Measurements from ENCODE around the gene HKDC1. TPM values are rescaled to one million over a fixed set of nuclear protein-coding genes. Genes with fewer than 3 reads are reported as not detected.
"Not testable (repeated sequence)": the region's sequence is repeated elsewhere in the genome, so short reads cannot be mapped to it uniquely, and the experiment has no call there.

HKDC1 gene
- total and polyA plus RNA-seq, 2 donors (not counting 1 experiment from before 2014, with no cell fraction given), result 0.01 TPM; not detected in 1

DNA sequence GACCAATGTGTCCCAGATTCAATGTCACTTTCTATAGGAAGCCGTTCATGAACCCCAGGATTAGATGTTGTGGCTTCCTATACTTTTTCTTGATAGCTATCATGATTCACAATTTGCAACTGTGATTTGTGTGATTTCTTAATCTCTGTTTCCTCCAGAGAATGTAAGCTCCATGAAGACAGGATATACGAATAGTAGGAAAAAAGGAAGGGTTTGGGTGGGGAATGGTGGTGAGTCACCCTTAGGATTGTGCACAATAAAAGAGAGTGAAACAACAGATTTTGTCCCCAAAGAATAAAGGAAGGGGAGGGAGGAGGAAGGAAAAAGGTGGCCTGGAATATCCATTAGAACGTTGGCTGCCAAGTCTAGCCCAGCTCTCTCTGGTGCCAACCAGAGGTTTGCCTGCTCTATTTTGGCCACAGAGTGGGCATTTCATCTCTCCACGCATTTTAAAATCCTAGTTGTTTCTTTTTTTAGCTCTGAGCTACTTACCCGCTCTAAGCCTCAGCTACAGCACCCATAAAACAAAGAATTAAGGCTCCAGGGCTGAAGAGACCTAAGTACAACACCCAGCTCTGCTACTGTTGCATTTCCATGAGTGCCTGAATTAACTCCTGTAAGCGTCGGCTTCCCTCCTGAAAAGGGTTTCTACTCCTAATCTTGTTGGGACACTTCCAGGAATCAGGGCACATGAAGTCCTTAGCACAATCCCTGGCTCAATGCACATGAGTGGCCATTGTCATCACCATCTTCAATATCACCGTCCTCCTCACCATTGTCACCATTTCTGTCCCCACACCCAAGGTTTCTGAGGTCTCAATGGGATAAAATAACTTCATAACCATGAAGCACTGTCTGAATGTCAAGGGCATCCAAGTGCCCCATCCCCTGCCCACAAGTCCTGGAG, 61.6 kb downstream of the HKDC1 start:
- intact Hi-C loops (cut with micrococcal nuclease), result no loop called here
- Histone ChIP-seq H4K20me1 (ENCODE audit: control insufficient read depth, insufficient read depth, low read length, poor library complexity, severe bottlenecking) (no peaks in the 10 kb centered on the region), H3K9ac (ENCODE audit: low read length) (no peak overlapping the region), H3K27ac (ENCODE audit: low read length in 2 of 2) (no peak overlapping the region), H3K27me3 (replicated peaks in 1 of 4; ENCODE audit: control extremely low read depth in 1 of 4, control insufficient read depth in 3 of 4, insufficient read depth in 4 of 4, low read length in 3 of 4) (no peaks in the 10 kb centered on the region), H3K9me3 (ENCODE audit: control extremely low read depth in 1 of 3, control insufficient read depth in 2 of 3, insufficient read depth in 1 of 3, low read length in 2 of 3) (no peaks in the 10 kb centered on the region), H3K79me2 (ENCODE audit: control insufficient read depth, insufficient read depth, low read length) (no peaks in the 10 kb centered on the region), H3K4me3 (ENCODE audit: control extremely low read depth in 1 of 5, extremely low read depth in 1 of 5, insufficient read depth in 1 of 5, low read depth in 2 of 5, low read length in 4 of 5) (no peak overlapping the region), H3K4me2 (replicated peaks; ENCODE audit: low read depth, low read length, poor library complexity, severe bottlenecking) (no peak overlapping the region), H2AFZ (ENCODE audit: insufficient read depth, low read depth, low read length, poor library complexity, severe bottlenecking) (no peak overlapping the region), H3K4me1 (ENCODE audit: control insufficient read depth in 2 of 2, insufficient read depth in 2 of 2, low read length in 2 of 2) (peaks cover 16 to 23% of the 10 kb centered on the region in 2 donors), H3K36me3 (replicated peaks in 1 of 2; ENCODE audit: control extremely low read depth in 1 of 2, control insufficient read depth in 1 of 2, extremely low read depth in 1 of 2, insufficient read depth in 2 of 2, low read length in 1 of 2) (no peaks in the 10 kb centered on the region)
- TF ChIP-seq EZH2 (IDR thresholded peaks at IDR 0.05; ENCODE audit: borderline replicate concordance, insufficient read depth, low read depth, low read length, poor library complexity, severe bottlenecking), result no peak
- Mint-ChIP-seq H3K9me3 (ENCODE audit: insufficient read depth) (no peaks in the 10 kb centered on the region), H3K4me1 (peaks cover 23% of the 10 kb centered on the region), H3K4me3 (no peak overlapping the region), H3K27ac (no peak overlapping the region), H3K27me3 (peaks cover 3% of the 10 kb centered on the region)
- no peak for ATAC-seq (ENCODE audit: low read depth)
- DNase-seq, result no peak
- ChIA-PET POLR2A (no interaction called here), CTCF (interaction anchor here (0.5 kb wide), 1 partner anchor 1226 kb away, joined by 3 read pairs; no protein-coding TSS in a partner anchor)
- WGBS (ENCODE audit: insufficient coverage), result 88% methylated on average over 7 of the region's 8 CpGs

DNA sequence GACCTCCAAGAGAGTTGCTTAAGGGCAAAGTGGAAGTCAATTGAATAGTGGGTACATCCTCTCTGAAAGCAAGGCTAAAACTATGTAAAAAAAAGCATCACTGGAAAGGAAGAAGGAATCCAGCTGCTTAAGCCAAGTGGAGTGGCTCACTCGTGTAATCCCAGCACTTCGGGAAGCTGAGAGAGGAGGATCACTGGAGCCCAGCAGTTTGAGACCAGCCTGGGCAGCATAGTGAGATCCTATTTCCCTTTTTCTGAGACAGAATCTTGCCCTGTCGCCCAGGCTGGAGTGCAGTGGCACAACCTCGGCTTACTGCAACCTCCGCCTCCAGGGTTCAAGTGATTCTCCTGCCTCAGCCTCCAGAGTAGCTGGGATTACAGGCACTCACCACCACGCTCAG, 64.3 kb downstream of the HKDC1 start:
- H3K79me2 ChIP-seq (ENCODE audit: control insufficient read depth, insufficient read depth, low read length); CTCF ChIA-PET; H3K9me3 ChIP-seq (ENCODE audit: control extremely low read depth in 1 of 3, control insufficient read depth in 2 of 3, insufficient read depth in 1 of 3, low read length in 2 of 3); H3K27ac ChIP-seq (ENCODE audit: low read length in 2 of 2); intact Hi-C loops (cut with micrococcal nuclease); H3K9me3 Mint-ChIP-seq (ENCODE audit: insufficient read depth); POLR2A ChIA-PET; H3K27me3 ChIP-seq (replicated peaks in 1 of 4; ENCODE audit: control extremely low read depth in 1 of 4, control insufficient read depth in 3 of 4, insufficient read depth in 4 of 4, low read length in 3 of 4); H3K4me3 ChIP-seq (ENCODE audit: control extremely low read depth in 1 of 5, extremely low read depth in 1 of 5, insufficient read depth in 1 of 5, low read depth in 2 of 5, low read length in 4 of 5); H3K9ac ChIP-seq (ENCODE audit: low read length); H3K36me3 ChIP-seq (replicated peaks in 1 of 2; ENCODE audit: control extremely low read depth in 1 of 2, control insufficient read depth in 1 of 2, extremely low read depth in 1 of 2, insufficient read depth in 2 of 2, low read length in 1 of 2); DNase-seq; H3K27ac Mint-ChIP-seq; H2AFZ ChIP-seq (ENCODE audit: insufficient read depth, low read depth, low read length, poor library complexity, severe bottlenecking); H3K4me3 Mint-ChIP-seq; H3K27me3 Mint-ChIP-seq; ATAC-seq (ENCODE audit: low read depth); H4K20me1 ChIP-seq (ENCODE audit: control insufficient read depth, insufficient read depth, low read length, poor library complexity, severe bottlenecking); H3K4me2 ChIP-seq (replicated peaks; ENCODE audit: low read depth, low read length, poor library complexity, severe bottlenecking): not testable (repeated sequence)
- 96% methylated on average over 5 of the region's 6 CpGs for WGBS (ENCODE audit: insufficient coverage)
- peaks cover 6 to 10% of the 10 kb centered on the region in 2 donors for H3K4me1 ChIP-seq (ENCODE audit: control insufficient read depth in 2 of 2, insufficient read depth in 2 of 2, low read length in 2 of 2)
- H3K4me1 Mint-ChIP-seq, result peaks cover 11% of the 10 kb centered on the region
